ENCODE data around the gene NPY.

Gene NPY

DNA sequence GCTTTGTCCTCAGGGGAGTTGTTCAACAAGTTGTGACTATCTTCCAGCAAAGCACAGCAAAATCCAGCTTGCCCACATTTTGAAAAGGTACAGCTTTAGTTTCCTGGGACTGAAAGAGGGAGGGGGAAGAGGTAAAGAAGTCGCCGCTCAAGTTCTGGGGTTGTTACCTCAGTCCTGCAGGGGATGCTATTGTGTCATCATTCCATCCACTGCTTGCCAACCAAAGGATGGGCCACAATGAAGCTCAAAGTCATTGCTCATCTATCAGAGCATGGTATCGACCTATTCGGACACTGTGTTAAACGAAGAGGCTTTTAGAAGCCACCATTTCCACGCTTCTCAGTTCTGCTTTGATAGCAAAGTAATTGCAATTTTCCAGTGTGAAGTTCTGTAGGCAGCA is 34.3 kb downstream of the NPY start:
- DNase-seq: no peak

DNA sequence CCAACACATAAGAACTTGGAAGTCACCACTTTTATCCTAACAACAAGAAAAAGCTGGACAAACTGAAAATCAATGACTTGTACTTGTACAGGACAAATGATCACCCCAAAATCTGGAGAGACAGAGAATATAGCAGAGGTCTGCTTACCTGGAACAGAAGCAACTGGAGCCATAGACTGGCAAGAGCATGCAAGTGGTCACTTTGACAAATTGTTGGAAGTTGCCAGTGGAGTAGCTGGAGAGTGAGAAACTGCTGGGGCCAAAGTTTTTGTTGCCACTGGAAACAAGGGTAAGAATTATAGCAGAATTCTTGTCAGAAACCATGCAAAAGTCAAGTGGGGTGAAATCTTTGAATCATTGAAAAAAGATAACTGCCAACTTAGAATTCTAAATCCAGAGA is 35.2 kb downstream of the NPY start:
- no peak for DNase-seq

DNA sequence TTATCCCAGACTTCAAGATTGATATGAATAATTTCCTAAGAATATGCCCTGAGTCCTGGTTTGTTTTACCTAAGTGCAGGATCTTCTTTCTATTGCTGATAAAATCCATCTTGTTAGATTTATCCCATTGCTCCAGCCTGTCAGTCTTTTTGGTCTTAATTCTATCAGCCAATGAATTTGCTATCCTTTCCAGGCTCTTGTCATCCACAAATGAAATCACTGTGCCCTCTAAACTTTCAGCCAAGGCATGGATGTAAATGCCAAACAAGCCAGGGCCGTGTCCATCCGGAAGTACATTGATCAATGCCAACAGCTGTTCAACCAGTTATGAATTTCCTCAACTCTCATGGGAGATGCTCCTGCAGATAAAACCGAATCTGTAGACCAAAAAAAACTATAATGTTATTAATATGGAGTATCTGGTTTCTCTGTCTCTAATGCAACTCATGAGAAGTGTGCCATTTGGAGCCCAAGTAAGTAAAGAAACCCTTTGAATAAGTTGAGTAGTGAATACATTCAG is 40.0 kb downstream of the NPY start:
- no peak for DNase-seq

GRCh38 chr7:24325708-24326107 is 41.7 kb downstream of the NPY start:
- DNase-seq: no peak

DNA sequence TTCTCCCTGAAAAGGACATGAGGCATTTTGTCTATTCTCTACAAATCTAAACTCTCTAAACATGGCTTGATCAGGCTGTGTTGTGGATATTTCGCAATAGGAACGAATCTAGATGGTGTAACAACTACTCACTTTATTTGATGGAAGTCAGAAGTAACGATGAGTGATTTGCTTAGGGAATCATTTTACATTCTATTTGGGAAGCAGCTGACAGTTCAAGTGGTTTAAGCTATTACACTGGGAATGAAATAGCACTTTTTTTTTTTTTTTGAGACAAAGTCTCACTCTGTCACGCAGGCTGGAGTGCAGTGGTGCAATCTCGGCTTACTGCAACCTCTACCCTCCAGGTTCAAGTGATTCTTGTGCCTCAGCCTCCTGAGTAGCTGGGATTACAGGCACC is 44.1 kb downstream of the NPY start:
- no peak for DNase-seq

GRCh38 chr7:24328894-24329293 is 44.9 kb downstream of the NPY start:
- DNase-seq: no peak

DNA sequence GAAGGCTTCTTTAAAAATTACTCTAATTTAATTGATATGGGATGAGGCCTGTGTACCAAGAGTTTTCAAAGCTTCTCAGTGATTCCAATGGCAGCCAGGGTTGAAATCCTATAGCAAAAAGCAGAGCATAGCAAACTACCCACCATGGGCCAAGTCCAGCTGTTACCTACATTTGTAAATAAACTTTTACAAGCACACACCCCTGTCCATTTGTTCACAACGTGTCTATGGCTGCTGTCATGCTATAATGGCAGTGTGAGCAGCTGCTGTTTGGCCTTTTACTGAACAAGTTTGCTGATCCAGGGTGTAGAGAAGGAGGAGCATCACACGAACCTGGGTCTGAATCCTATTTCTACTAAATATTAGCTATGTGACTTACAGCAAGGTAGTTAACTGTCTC is 50.0 kb downstream of the NPY start:
- DNase-seq: no peak

DNA sequence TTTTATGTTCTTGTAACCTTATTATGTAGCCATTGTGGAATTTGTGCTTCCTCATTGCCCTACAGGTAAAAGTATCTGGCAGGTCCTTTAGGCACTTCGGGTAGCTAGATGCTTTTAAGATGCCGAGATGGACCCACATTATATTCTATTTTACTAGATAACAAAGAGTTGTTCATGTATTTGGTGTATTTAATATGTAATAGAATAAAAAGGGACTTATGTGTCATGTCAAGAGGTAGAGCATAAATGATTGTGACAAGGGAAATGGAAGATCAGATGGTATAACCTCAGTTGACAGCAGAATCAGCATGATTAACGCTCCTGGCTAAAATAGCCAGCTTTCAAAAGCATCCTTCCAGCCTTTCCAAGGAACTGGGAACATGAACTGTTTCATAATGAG is 50.6 kb downstream of the NPY start:
- DNase-seq: no peak

- DNase-seq: no peak
Measured at GRCh38 chr7:24336461-24336860, 52.5 kb downstream of the NPY start.

- DNase-seq: no peak
Measured at GRCh38 chr7:24337180-24337579, 53.2 kb downstream of the NPY start.

GRCh38 chr7:24339575-24339974 is 55.6 kb downstream of the NPY start:
- DNase-seq: no peak

DNA sequence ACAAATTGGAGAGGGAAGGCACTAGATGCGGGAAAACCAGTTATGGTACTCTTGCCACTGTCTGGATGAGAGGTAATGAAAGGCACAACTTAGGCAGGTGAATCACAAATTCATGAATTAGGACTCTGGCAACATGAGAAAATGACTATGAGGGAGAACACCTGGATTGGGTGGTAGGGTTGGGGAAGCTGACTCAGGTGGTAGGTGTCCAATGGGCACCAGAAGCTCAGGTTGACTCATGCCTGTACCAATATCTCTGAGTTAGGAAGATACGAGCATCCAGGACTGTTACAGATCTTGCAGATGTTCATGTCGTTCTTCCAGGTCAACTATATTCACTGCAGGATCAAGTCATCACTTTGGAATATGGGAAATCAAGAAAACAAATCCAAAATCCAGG is 56.7 kb downstream of the NPY start:
- no peak for DNase-seq

Data from fibroblast of upper back skin (primary cell).